ENCODE data around the gene MAPK8IP3. TPM values are rescaled to one million over a fixed set of nuclear protein-coding genes. Genes with fewer than 3 reads are reported as not detected.

The MAPK8IP3 gene
- total and polyA plus RNA-seq, 2 donors from 2014 or later, result 10.6 to 67.7 TPM

GRCh38 chr16:1785846-1786170 lies 79.8 kb downstream of the MAPK8IP3 start:
- Histone ChIP-seq H3K36me3 (ENCODE audit: control insufficient read depth in 2 of 3, insufficient read depth in 3 of 3, low read length in 3 of 3) (peaks cover 0 to 2% (median 0%) of the 10 kb centered on the region in 3 donors), H3K9ac (ENCODE audit: low read length in 3 of 3) (no peak overlapping the region), H3K27ac (ENCODE audit: low read depth in 2 of 2, low read length in 2 of 2) (no peak overlapping the region), H3K27me3 (ENCODE audit: control insufficient read depth, insufficient read depth, low read length) (no peaks in the 10 kb centered on the region), H3K4me1 (ENCODE audit: control insufficient read depth in 2 of 3, insufficient read depth in 2 of 3, low read depth in 1 of 3, low read length in 3 of 3) (peaks cover 0 to 14% (median 12%) of the 10 kb centered on the region in 3 donors), H3K9me3 (ENCODE audit: control insufficient read depth in 2 of 3, insufficient read depth in 1 of 3, low read length in 3 of 3) (no peaks in the 10 kb centered on the region), H3K4me3 (ENCODE audit: low read length in 3 of 3) (no peak overlapping the region)
- intact Hi-C loops (cut with DNase I), result no loop called here
- peak in 1 of 5 donors; percentile 69 for DNase-seq
- FAIRE-seq, result no peak
- TF ChIP-seq CTCF (IDR thresholded peaks at IDR 0.05; ENCODE audit: borderline replicate concordance, extremely low read depth, insufficient read depth), result no peak

GRCh38 chr16:1786242-1787055 lies 80.5 kb downstream of the MAPK8IP3 start:
- TF ChIP-seq CTCF (IDR thresholded peaks at IDR 0.05; ENCODE audit: borderline replicate concordance, extremely low read depth, insufficient read depth), result no peak
- FAIRE-seq (no peak), DNase-seq (peak in 2 of 5 donors; percentile 37 to 80)
- H3K4me1 ChIP-seq (ENCODE audit: control insufficient read depth in 2 of 3, insufficient read depth in 2 of 3, low read depth in 1 of 3, low read length in 3 of 3), result peaks cover 0 to 8% (median 5%) of the 10 kb centered on the region in 3 donors
- no peak overlapping the region for H3K9ac ChIP-seq (ENCODE audit: low read length in 3 of 3)
- no peaks in the 10 kb centered on the region for H3K9me3 ChIP-seq (ENCODE audit: control insufficient read depth in 2 of 3, insufficient read depth in 1 of 3, low read length in 3 of 3)
- no peaks in the 10 kb centered on the region for H3K36me3 ChIP-seq (ENCODE audit: control insufficient read depth in 2 of 3, insufficient read depth in 3 of 3, low read length in 3 of 3)
- intact Hi-C loops (cut with DNase I), result no loop called here
- H3K27me3 ChIP-seq (ENCODE audit: control insufficient read depth, insufficient read depth, low read length), result no peaks in the 10 kb centered on the region
- no peak overlapping the region for H3K4me3 ChIP-seq (ENCODE audit: low read length in 3 of 3)
- H3K27ac ChIP-seq (ENCODE audit: low read depth in 2 of 2, low read length in 2 of 2), result no peak overlapping the region

- TF ChIP-seq CTCF (IDR thresholded peaks at IDR 0.05; ENCODE audit: borderline replicate concordance, extremely low read depth, insufficient read depth), result no peak
- no peak for FAIRE-seq
- Histone ChIP-seq H3K9me3 (ENCODE audit: control insufficient read depth in 2 of 3, insufficient read depth in 1 of 3, low read length in 3 of 3) (no peaks in the 10 kb centered on the region), H3K36me3 (ENCODE audit: control insufficient read depth in 2 of 3, insufficient read depth in 3 of 3, low read length in 3 of 3) (no peaks in the 10 kb centered on the region), H3K27me3 (ENCODE audit: control insufficient read depth, insufficient read depth, low read length) (no peaks in the 10 kb centered on the region), H3K4me3 (ENCODE audit: low read length in 3 of 3) (no peak overlapping the region), H3K27ac (ENCODE audit: low read depth in 2 of 2, low read length in 2 of 2) (no peak overlapping the region), H3K9ac (ENCODE audit: low read length in 3 of 3) (no peak overlapping the region), H3K4me1 (ENCODE audit: control insufficient read depth in 2 of 3, insufficient read depth in 2 of 3, low read depth in 1 of 3, low read length in 3 of 3) (peaks cover 0 to 4% (median 4%) of the 10 kb centered on the region in 3 donors)
- DNase-seq, result no peak
- intact Hi-C loops (cut with DNase I), result no loop called here
Observed at GRCh38 chr16:1787056-1787321, 81.0 kb downstream of the MAPK8IP3 start.

All from kidney (tissue), 14 donors.